ENCODE data around the gene F11R.

DNA sequence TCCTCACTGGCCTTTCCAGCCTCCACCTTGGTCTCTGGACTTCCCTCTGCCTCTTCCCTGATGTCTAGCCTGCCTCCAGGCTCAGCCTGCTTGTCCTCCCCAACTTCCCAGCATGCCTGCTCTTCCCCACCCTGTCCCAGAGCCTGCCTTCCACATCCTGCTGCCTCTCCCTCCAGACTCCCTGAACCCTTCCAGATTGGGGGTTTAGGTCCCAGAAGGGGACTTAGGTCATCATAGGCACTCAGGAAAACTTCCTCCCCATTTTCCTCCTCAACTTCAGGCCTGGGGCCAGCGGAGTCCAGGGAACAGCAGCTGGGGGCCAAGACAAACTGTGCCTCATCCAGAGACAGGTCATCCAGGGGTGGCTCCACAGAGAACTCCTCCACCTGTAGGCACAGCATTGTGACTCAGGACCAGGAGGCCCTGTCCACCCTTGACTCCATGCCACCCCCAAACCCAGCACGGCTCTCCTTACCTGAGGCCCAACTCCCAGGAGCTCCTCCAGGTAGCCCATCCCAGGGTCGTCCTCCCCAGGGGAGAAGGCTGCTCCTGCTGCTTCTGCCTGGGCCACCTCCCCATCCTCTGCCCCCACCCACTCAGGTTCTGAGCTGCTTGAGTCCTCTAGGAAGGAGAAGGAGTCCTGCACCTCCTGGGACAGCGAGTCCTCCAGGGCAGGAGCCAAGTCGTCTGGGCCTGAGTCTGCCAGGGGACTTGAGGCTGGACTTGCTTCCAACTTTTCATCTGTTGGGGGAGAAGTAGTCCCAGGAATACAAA lies 28.2 kb upstream of the F11R start:
- TF ChIP-seq, protein P1, sequence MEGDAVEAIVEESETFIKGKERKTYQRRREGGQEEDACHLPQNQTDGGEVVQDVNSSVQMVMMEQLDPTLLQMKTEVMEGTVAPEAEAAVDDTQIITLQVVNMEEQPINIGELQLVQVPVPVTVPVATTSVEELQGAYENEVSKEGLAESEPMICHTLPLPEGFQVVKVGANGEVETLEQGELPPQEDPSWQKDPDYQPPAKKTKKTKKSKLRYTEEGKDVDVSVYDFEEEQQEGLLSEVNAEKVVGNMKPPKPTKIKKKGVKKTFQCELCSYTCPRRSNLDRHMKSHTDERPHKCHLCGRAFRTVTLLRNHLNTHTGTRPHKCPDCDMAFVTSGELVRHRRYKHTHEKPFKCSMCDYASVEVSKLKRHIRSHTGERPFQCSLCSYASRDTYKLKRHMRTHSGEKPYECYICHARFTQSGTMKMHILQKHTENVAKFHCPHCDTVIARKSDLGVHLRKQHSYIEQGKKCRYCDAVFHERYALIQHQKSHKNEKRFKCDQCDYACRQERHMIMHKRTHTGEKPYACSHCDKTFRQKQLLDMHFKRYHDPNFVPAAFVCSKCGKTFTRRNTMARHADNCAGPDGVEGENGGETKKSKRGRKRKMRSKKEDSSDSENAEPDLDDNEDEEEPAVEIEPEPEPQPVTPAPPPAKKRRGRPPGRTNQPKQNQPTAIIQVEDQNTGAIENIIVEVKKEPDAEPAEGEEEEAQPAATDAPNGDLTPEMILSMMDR (IDR thresholded peaks at IDR 0.05) = no peak
- no peak for TF ChIP-seq ZFX (IDR thresholded peaks at IDR 0.05; ENCODE audit: borderline replicate concordance)

All from 22Rv1 (cell line).